GM18508 (cell line): ENCODE data around the gene ALB.

Experiments
- ATAC-seq: cut with Tn5 transposase; IDR thresholded peaks from one replicate; pipeline ENCODE4 v1.9.1; 2021; ENCODE audit warnings: moderate number of reproducible peaks; ENCODE audit not compliant: insufficient read depth, unreplicated experiment

The ALB gene

DNA sequence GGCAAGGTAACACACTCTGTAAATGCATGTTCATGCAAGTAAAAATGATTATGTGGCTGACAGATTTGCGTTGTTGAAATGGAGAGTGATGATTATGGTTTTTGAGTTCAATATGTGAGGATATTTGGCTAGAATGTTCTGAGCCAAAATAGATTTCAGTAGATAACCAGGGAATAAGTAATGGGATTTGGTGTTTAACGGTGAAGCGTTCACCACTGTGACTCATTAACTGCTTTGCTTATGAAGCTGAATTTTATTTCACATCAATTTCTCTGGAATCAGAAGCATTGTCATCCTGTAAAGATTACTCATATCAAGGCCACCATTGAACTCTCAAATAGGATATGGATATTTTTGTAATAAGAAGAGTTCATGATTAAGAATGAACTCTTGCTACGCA lies 43.6 kb downstream of the ALB start:
- ATAC-seq = no peak

GRCh38 chr4:73448448-73449203 lies 44.5 kb downstream of the ALB start:
- no peak for ATAC-seq

DNA sequence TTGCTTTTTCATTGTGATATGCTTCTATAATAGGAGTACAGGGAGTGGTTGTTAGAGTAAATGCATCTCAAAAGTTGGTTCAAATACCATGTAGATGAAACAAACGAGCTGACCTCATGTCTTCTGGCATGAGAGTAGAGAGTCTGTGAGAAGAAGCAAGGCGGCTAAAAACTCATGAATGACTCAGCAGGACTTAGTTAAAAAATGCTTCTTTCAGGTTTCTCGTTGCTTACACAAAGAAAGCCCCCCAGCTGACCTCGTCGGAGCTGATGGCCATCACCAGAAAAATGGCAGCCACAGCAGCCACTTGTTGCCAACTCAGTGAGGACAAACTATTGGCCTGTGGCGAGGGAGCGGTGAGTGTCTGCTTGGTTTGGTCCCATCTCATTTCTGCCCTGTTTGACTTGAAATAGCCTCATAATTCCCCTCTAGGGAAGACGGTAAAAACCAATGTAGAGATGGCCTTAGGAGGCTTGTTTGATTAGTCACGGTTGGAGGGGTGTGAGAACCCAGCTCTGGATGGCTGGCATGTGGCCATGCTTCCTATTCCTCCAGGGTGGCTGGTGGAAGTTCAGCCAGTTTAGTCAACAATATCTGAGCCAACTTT lies 46.4 kb downstream of the ALB start:
- ATAC-seq = no peak

DNA sequence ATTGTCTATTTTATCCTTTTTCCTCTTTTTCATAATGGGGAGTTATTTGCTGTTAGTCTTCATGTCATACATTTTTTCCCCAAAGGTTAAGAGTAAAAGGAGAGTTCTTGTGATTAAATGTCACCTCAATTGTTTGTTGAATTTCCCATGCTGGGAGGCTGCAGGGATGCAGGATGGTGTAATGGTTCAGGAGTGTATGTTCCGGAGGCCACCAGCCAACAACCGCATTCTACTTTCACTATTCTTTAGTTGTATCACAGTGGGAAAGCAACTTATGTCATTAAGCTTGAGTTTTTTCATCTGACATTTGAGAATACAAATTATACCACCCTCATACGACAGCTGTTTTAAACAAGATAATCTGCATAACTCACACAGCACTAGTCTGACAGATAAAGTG lies 47.3 kb downstream of the ALB start:
- ATAC-seq = no peak

GRCh38 chr4:73451981-73452747 lies 48.1 kb downstream of the ALB start:
- no peak for ATAC-seq

- no peak for ATAC-seq
These were observed 49.0 kb downstream of the ALB start for GRCh38 chr4:73452953-73453700.

DNA sequence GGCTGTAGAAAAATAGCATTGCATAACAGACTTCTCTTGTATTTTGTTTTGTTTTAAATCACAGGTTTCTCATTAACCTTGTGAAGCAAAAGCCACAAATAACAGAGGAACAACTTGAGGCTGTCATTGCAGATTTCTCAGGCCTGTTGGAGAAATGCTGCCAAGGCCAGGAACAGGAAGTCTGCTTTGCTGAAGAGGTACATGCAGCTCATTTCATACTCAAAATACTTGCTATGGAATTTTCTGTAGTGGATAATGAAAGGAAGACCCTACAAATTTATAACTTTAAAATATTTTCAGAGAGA lies 49.6 kb downstream of the ALB start:
- ATAC-seq = no peak

DNA sequence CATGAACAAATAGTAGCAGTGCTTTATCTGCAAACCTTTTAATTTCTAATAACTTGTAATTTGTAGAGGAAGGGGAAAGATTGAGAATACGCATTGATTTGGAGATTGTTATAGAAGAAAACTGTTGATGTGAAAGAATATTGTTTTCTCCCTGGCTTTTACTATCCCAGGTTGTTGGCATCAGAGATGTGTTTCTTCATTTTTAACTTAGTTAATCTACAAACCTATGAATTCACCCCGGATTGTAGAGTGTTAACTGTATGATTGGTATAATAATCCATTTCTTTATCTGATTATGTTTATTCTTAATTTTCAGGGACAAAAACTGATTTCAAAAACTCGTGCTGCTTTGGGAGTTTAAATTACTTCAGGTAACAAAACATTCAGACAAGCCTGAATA lies 50.8 kb downstream of the ALB start:
- ATAC-seq = no peak

- no peak for ATAC-seq
These were observed 52.3 kb downstream of the ALB start for GRCh38 chr4:73456177-73457022.

DNA sequence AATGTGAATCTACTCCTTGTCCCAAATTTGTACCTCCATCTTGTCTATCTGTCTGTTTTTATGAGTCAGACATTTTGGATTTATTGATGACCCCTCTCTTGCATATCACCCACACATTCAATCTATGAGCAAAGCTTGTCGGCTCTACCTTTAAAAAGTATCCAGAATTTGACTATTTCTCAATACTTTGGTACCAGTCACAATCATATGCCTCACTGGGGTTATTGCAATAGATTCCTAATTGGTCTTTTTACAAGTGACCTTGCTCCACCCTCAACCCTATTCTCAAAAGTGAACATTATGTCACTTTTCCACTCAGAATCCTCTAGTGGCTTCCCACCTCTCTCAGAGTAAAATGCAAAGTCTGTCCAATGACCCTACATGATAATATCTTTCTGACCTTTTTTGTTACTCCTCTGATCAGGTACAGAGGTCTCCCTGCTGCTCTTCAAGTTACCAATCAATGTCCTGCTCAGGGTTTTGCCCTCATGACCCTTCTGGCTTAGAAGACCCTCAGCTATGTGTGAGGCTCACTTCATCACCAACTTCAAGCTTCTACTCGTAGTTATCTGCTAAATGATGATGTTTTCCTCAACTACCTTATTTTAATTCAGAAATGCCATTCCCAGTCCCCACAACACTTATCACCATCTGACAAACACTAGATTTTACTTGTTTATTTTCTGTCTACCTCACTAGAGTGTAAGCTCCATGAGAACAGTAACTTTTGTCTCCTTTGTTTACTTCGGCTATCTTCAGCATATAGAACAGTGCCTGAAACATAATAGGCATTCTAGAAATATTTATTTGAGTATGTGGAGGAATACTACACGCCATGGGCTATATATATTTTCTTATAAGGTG lies 54.3 kb downstream of the ALB start:
- no peak for ATAC-seq

- no peak for ATAC-seq
These were observed 54.9 kb downstream of the ALB start for GRCh38 chr4:73459048-73459421.

GRCh38 chr4:73460913-73461522 lies 56.9 kb downstream of the ALB start:
- ATAC-seq = no peak

GRCh38 chr4:73468170-73468569 lies 64.1 kb downstream of the ALB start:
- ATAC-seq = no peak

- ATAC-seq = no peak
These were observed 66.6 kb downstream of the ALB start for GRCh38 chr4:73470728-73471127.
